Mesendoderm (in vitro differentiated cells): ENCODE results near the gene MAB21L3.
A peak's percentile ranks its signal among the peaks of the same experiment; 100 is the strongest.
"Not testable (repeated sequence)": the region's sequence is repeated elsewhere in the genome, so short reads cannot be mapped to it uniquely, and the experiment has no call there.

Source experiments
- DNase-seq: peaks from one replicate; pipeline ENCODE4 v3.0.0; 2013
- H2AK5ac ChIP-seq: 2 replicates; pipeline ENCODE4 v1.6.1; 2013; ENCODE audit warnings: low read length, inconsistent platforms
- H2BK120ac ChIP-seq: 2 replicates; pipeline ENCODE4 v1.6.1; 2013; ENCODE audit warnings: low read depth, mild to moderate bottlenecking, low read length, moderate library complexity, mixed read lengths
- H2BK15ac ChIP-seq: replicated peaks from 2 replicates; pipeline ENCODE4 v1.6.1; 2013; ENCODE audit warnings: low read depth, mild to moderate bottlenecking, moderate library complexity
- H2BK5ac ChIP-seq: 2 replicates; pipeline ENCODE4 v1.6.1; 2013; ENCODE audit warnings: low read length, inconsistent platforms
- H3K18ac ChIP-seq: 2 replicates; pipeline ENCODE4 v1.6.1; 2013; ENCODE audit warnings: mild to moderate bottlenecking, low read length, mixed read lengths
- H3K23ac ChIP-seq: one replicate; pipeline ENCODE4 v1.6.1; 2013; ENCODE audit warnings: low read length
- H3K27ac ChIP-seq: 2 replicates; pipeline ENCODE4 v1.5.1; 2013; ENCODE audit warnings: low read depth, mild to moderate bottlenecking, inconsistent platforms, low read length, moderate library complexity
- H3K27me3 ChIP-seq: 2 replicates; pipeline ENCODE4 v1.6.1; 2013; ENCODE audit warnings: low read length, control low read depth, mild to moderate bottlenecking, inconsistent platforms; ENCODE audit not compliant: insufficient read depth, poor library complexity
- H3K36me3 ChIP-seq: 2 replicates; pipeline ENCODE4 v1.6.1; 2013; ENCODE audit warnings: low read length, inconsistent platforms; ENCODE audit not compliant: control insufficient read depth, insufficient read depth
- H3K4ac ChIP-seq: one replicate; pipeline ENCODE4 v1.6.1; 2013; ENCODE audit warnings: low read depth, mild to moderate bottlenecking, low read length, moderate library complexity
- H3K4me1 ChIP-seq: 2 replicates; pipeline ENCODE4 v1.6.1; 2013; ENCODE audit warnings: low read depth, low read length, inconsistent platforms; ENCODE audit not compliant: control insufficient read depth
- H3K4me2 ChIP-seq: 2 replicates; pipeline ENCODE4 v1.6.1; 2013; ENCODE audit warnings: low read length
- H3K4me3 ChIP-seq: 2 replicates; pipeline ENCODE4 v1.5.1; 2013; ENCODE audit warnings: mild to moderate bottlenecking, low read length
- H3K56ac ChIP-seq: one replicate; pipeline ENCODE4 v1.6.1; 2013; ENCODE audit warnings: low read length
- H3K79me1 ChIP-seq: 2 replicates; pipeline ENCODE4 v1.6.1; 2013; ENCODE audit warnings: low read length, inconsistent platforms
- H3K79me2 ChIP-seq: 2 replicates; pipeline ENCODE4 v1.6.1; 2013; ENCODE audit warnings: mild to moderate bottlenecking, low read length; ENCODE audit not compliant: control insufficient read depth, insufficient read depth
- H3K9ac ChIP-seq: 2 replicates; pipeline ENCODE4 v1.6.1; 2013; ENCODE audit warnings: low read length, inconsistent platforms
- H4K5ac ChIP-seq: one replicate; pipeline ENCODE4 v1.6.1; 2013; ENCODE audit warnings: low read length
- H4K8ac ChIP-seq: one replicate; pipeline ENCODE4 v1.6.1; 2013; ENCODE audit warnings: low read depth, mild to moderate bottlenecking, control low read depth, low read length, moderate library complexity
- WGBS: extraction: QIAGEN DNeasy Blood & Tissue Kit; methylation state at CpG from one replicate; pipeline ENCODE4 v1.1.7; 2013; ENCODE audit warnings: low lambda C conversion rate, missing lambda C conversion rate; ENCODE audit not compliant: insufficient coverage; ENCODE audit errors: extremely low coverage; 5-methylcytosine and 5-hydroxymethylcytosine counted together

Gene MAB21L3

DNA sequence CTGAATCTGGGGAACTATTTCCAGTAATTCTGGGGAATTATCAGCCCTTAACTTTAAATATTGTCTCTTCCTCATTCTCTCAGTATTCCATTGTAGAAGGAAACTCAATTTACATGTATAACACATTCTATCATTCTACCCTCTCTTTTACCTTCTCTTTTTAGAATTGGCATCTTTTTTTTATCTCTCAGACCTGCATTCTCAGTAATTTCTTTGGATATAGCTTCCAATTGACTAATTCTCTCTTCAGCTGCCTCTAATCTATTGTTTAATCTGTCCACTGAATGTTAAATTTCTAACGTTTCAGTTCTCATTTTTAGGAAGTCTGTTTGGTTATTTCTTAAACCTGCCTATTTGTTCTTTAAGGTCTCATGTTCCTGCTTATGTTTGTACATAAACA lies 33.0 kb downstream of the MAB21L3 start:
- Histone ChIP-seq H2BK120ac (no peak overlapping the region), H3K4me2 (no peak overlapping the region), H2BK15ac (no peak overlapping the region), H3K23ac (no peak overlapping the region), H3K4ac (no peak overlapping the region), H3K4me3 (no peak overlapping the region), H2AK5ac (no peak overlapping the region), H3K9ac (no peak overlapping the region), H4K8ac (no peak overlapping the region), H3K79me1 (no peaks in the 10 kb centered on the region), H2BK5ac (no peak overlapping the region), H4K5ac (no peak overlapping the region), H3K18ac (no peak overlapping the region), H3K36me3 (no peaks in the 10 kb centered on the region), H3K79me2 (no peaks in the 10 kb centered on the region), H3K4me1 (no peaks in the 10 kb centered on the region), H3K56ac (no peak overlapping the region), H3K27ac (no peak overlapping the region), H3K27me3 (no peaks in the 10 kb centered on the region)
- no peak for DNase-seq
- WGBS = no CpG with 5 or more reads among the region's 1 CpG

DNA sequence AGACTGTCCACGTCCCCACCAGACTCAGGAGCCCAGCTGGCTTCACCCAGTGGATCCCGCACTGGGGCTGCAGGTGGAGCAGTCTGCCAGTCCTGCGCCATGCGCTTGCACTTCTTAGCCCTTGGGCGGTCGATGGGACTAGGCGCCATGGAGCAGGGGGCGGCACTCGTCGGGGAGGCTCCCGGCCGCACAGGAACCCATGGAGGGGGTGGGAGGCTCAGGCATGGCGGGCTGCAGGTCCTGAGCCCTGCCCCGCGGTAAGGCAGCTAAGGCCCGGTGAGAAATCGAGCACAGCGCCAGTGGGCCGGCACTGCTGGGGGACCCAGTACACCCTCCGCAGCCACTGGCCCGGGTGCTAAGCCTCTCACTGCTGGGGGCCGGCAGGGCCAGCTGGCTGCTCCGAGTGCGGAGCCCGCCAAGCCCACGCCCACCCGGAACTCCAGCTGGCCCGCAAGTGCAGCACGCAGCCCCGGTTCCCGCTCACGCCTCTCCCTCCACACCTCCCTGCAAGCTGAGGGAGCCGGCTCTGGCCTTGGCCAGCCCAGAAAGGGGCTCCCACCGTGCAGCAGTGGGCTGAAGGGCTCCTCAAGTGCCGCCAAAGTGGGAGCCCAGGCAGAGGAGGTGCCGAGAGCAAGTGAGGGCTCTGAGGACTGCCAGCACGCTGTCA lies 35.4 kb downstream of the MAB21L3 start:
- H3K18ac ChIP-seq, H3K4me3 ChIP-seq, H2BK15ac ChIP-seq, H3K79me1 ChIP-seq, H3K27ac ChIP-seq, H3K79me2 ChIP-seq, H2BK120ac ChIP-seq, H3K56ac ChIP-seq, DNase-seq, H3K23ac ChIP-seq, H3K36me3 ChIP-seq, H3K9ac ChIP-seq, H3K4ac ChIP-seq, H4K5ac ChIP-seq, H2BK5ac ChIP-seq, H3K27me3 ChIP-seq, H3K4me1 ChIP-seq, H2AK5ac ChIP-seq, H4K8ac ChIP-seq, H3K4me2 ChIP-seq: not testable (repeated sequence)
- no CpG with 5 or more reads among the region's 37 CpGs for WGBS

DNA sequence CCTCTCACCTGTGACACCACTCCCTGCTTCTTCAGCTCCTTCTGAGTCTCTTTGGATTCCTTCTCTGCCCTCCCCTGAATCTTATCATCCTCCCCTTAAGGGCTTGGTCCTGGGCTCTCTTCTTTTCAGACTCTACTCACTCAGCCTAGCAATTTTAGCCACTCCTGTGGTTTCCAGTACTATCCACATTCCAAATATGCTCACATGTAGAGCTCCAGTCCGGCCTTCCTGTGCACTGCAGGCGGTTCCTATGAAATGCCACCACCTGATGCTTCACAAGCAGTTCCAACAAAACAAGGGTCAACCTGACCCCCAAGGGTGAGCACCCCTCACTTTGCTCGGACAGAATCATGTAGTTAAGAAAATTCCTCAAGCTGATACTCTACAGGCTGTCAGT lies 35.9 kb downstream of the MAB21L3 start:
- Histone ChIP-seq H3K79me1 (no peaks in the 10 kb centered on the region), H3K4me2 (no peak overlapping the region), H4K5ac (no peak overlapping the region), H2BK5ac (no peak overlapping the region), H3K4me1 (no peaks in the 10 kb centered on the region), H3K4ac (no peak overlapping the region), H3K56ac (no peak overlapping the region), H3K36me3 (no peaks in the 10 kb centered on the region), H4K8ac (no peak overlapping the region), H3K79me2 (no peaks in the 10 kb centered on the region), H2AK5ac (no peak overlapping the region), H3K18ac (no peak overlapping the region), H3K27me3 (no peaks in the 10 kb centered on the region), H3K23ac (no peak overlapping the region), H3K9ac (no peak overlapping the region), H3K27ac (no peak overlapping the region), H2BK15ac (no peak overlapping the region), H3K4me3 (no peak overlapping the region), H2BK120ac (no peak overlapping the region)
- DNase-seq = no peak
- WGBS = no CpG with 5 or more reads among the region's 3 CpGs

DNA sequence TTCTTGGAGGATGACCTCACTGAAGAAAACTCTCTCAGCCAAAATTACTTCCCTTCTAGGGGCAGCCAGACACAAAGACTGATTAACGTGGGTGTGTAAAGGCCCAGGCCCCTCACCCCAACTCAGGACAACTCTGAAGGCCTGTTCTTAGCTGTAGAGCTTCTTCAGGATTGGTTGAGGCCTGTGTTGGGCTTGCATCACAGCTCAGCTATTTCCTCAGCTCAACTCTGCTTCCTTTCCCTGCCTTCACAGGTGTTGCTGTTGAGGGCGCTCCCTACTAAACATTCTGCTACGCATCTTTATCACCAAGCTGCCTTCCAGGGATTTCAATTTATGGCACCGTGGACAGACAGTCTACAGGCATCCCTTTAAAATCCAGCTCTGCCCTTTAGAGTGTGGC lies 36.8 kb downstream of the MAB21L3 start:
- no CpG with 5 or more reads among the region's 4 CpGs for WGBS
- H2BK15ac ChIP-seq = no peak overlapping the region
- no peaks in the 10 kb centered on the region for H3K36me3 ChIP-seq
- H2AK5ac ChIP-seq = no peak overlapping the region
- no peak overlapping the region for H2BK5ac ChIP-seq
- H3K4ac ChIP-seq = no peak overlapping the region
- peak overlapping the region; percentile 67 for H3K27ac ChIP-seq
- no peaks in the 10 kb centered on the region for H3K79me2 ChIP-seq
- no peak overlapping the region for H2BK120ac ChIP-seq
- no peaks in the 10 kb centered on the region for H3K79me1 ChIP-seq
- H4K8ac ChIP-seq = no peak overlapping the region
- no peaks in the 10 kb centered on the region for H3K4me1 ChIP-seq
- H3K4me2 ChIP-seq = no peak overlapping the region
- no peak overlapping the region for H3K9ac ChIP-seq
- no peak overlapping the region for H3K18ac ChIP-seq
- H3K27me3 ChIP-seq = no peaks in the 10 kb centered on the region
- no peak overlapping the region for H3K23ac ChIP-seq
- H3K4me3 ChIP-seq = no peak overlapping the region
- no peak overlapping the region for H3K56ac ChIP-seq
- no peak overlapping the region for H4K5ac ChIP-seq
- DNase-seq = peak; percentile 97

DNA sequence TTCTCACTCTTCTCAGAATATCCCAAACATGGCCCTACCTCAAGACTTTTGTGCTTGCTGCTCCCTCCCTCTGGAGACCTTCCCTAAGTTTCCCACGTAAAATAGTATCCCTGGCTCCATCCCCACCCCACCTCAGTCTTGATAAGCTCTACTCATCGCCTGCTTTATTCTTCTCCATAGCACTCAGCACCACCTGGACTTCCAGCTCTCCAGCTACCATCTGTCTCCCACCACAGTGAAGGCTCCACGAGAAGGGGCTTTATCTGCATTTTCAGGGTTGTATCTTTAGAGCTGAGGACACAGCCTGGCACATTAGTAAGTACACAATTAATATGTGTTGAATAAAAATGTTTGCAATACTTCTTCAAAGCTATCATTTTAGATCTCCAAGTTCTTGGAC lies 37.8 kb downstream of the MAB21L3 start:
- Histone ChIP-seq H4K8ac (no peak overlapping the region), H3K4ac (no peak overlapping the region), H3K27me3 (no peaks in the 10 kb centered on the region), H3K56ac (no peak overlapping the region), H4K5ac (no peak overlapping the region), H3K4me2 (no peak overlapping the region), H3K4me3 (no peak overlapping the region), H2BK120ac (no peak overlapping the region), H2AK5ac (no peak overlapping the region), H3K18ac (no peak overlapping the region), H3K9ac (no peak overlapping the region), H3K79me1 (no peaks in the 10 kb centered on the region), H3K23ac (no peak overlapping the region), H2BK15ac (no peak overlapping the region), H3K27ac (no peak overlapping the region), H3K4me1 (no peaks in the 10 kb centered on the region), H2BK5ac (no peak overlapping the region), H3K36me3 (no peaks in the 10 kb centered on the region), H3K79me2 (no peaks in the 10 kb centered on the region)
- WGBS = no CpG with 5 or more reads among the region's 3 CpGs
- DNase-seq = no peak

DNA sequence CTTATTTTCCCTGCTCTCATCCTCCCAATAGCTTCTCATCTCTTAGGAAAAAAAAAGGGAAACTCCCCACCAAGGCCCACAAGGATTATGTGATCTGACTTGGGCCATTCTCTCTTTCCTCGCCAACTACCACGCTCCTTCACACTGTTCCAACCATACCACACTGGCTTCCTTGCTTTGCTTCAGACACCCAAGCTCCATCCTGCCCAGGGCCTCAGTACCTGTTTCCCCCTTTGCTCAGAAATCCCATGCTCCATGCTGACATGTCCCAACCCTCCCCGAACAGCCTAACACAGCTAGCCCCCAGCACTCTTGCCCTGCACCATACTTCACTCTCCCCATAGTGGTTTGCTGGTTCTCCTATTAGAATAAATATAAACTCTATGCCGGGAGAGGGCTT lies 39.2 kb downstream of the MAB21L3 start:
- H3K36me3 ChIP-seq = no peaks in the 10 kb centered on the region

More for the DNA sequence above, 39.2 kb downstream of the MAB21L3 start:
- no peaks in the 10 kb centered on the region for H3K79me2 ChIP-seq
- no peak overlapping the region for H4K5ac ChIP-seq
- H3K4ac ChIP-seq = no peak overlapping the region
- no peak overlapping the region for H2BK120ac ChIP-seq
- no CpG with 5 or more reads among the region's 4 CpGs for WGBS
- H3K56ac ChIP-seq = no peak overlapping the region
- no peaks in the 10 kb centered on the region for H3K79me1 ChIP-seq
- no peak overlapping the region for H4K8ac ChIP-seq
- H3K4me1 ChIP-seq = no peaks in the 10 kb centered on the region
- no peak overlapping the region for H3K4me2 ChIP-seq
- H3K4me3 ChIP-seq = no peak overlapping the region
- no peak for DNase-seq
- H3K27me3 ChIP-seq = no peaks in the 10 kb centered on the region
- H2BK5ac ChIP-seq = no peak overlapping the region
- no peak overlapping the region for H2BK15ac ChIP-seq
- H3K18ac ChIP-seq = no peak overlapping the region
- H3K23ac ChIP-seq = no peak overlapping the region
- no peak overlapping the region for H2AK5ac ChIP-seq
- no peak overlapping the region for H3K27ac ChIP-seq
- no peak overlapping the region for H3K9ac ChIP-seq
